ENCODE results near the gene FMN1.

FMN1 gene

DNA sequence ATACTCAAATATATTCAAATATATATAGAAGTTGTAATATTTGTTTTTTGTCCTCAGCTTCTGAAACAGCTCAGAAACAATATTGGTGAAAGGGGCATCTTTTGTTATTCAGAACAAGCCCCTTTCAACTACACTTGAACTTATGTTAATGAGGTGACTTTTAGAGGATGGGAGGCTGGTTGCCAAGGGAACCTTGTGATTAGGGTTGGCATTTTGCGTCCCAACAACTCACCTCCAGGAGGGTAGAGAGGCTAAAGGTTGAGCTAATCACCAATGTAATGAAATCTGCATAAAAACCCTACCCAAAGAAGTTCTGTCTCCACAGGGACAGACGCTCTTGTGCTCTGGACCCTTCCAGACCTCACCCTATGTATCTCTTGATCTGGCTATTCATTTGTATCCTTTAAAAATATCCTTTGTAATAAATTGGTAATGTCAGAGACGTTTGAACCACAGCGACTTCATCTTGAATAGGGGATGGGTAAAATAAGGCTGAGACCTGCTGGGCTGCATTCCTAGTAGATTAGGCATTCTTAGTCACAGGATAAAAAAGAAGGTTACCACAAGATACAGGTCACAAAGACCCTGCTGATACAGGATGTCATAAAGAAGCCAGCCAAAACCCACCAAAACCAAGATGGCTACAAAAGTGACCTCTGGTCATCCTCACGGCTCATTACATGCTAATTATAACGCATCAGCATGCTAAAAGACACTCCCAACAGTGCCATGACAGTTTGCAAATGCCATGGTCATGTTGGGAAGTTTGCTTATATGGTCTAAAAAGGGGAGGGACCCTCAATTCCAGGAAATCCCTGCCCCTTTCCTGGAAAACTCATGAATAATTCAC is 111.1 kb downstream of the FMN1 start:
- H3K27ac ChIP-seq = no peak overlapping the region
- ChIA-PET CTCF (interaction anchor here (1.3 kb wide), 1 partner anchor 49 kb away, joined by 3 read pairs; no protein-coding TSS in a partner anchor), POLR2A (ENCODE audit: low non-redundant PET) (no interaction called here)
- DNase-seq (ENCODE audit: low spot score) = no peak
- TF ChIP-seq, protein P1, sequence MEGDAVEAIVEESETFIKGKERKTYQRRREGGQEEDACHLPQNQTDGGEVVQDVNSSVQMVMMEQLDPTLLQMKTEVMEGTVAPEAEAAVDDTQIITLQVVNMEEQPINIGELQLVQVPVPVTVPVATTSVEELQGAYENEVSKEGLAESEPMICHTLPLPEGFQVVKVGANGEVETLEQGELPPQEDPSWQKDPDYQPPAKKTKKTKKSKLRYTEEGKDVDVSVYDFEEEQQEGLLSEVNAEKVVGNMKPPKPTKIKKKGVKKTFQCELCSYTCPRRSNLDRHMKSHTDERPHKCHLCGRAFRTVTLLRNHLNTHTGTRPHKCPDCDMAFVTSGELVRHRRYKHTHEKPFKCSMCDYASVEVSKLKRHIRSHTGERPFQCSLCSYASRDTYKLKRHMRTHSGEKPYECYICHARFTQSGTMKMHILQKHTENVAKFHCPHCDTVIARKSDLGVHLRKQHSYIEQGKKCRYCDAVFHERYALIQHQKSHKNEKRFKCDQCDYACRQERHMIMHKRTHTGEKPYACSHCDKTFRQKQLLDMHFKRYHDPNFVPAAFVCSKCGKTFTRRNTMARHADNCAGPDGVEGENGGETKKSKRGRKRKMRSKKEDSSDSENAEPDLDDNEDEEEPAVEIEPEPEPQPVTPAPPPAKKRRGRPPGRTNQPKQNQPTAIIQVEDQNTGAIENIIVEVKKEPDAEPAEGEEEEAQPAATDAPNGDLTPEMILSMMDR (conservative IDR thresholded peaks at IDR 0.05; ENCODE audit: low read depth) = no peak

DNA sequence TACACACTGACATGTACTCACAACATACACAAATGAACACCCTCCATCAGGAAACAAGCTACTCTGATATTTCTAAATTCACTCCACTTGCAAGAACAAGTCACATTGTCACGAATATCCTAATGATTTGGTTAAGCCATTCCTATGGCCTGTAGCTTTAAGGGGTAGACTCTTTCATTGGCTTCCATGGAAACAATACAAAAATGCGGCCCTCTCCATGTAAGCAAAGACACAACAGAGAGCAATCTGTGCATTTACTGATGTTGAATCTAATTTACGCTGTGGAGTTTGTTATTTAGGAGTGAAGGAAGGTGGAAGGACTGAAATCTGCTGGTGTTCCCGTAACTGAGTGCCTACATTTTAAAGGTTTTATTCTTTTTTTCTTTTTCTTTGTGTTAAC is 114.5 kb downstream of the FMN1 start:
- no peak overlapping the region for H3K27ac ChIP-seq
- POLR2A ChIA-PET (ENCODE audit: low non-redundant PET) = no interaction called here
- CTCF ChIA-PET = no interaction called here
- TF ChIP-seq, protein P1 (conservative IDR thresholded peaks at IDR 0.05; ENCODE audit: low read depth) = no peak
- no peak for DNase-seq (ENCODE audit: low spot score)

DNA sequence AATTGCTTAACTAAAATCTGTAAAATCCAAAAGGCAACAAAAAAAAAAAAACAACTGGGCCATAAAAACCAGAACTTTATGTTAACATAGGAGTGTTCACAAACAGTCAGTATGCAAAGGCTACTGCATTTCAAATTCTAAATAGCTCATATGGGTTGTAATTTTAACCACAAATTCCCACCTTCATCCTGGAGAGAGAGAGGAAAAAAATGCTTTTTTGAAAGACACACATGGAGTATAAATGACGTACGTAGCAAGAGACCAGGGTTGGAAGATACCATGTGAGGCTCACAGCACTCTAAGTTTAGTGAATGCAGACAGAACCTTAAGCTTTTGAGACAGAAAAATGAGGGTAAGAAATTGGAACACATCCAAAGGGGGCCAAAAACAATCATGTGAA is 115.9 kb downstream of the FMN1 start:
- ChIA-PET CTCF (interaction anchor here (0.5 to 0.6 kb wide), 2 partner anchors 123 to 464 kb away, joined by 3 to 4 read pairs; no protein-coding TSS in a partner anchor), POLR2A (ENCODE audit: low non-redundant PET) (no interaction called here)
- TF ChIP-seq, protein P1 (conservative IDR thresholded peaks at IDR 0.05; ENCODE audit: low read depth) = no peak
- H3K27ac ChIP-seq = no peak overlapping the region
- no peak for DNase-seq (ENCODE audit: low spot score)

DNA sequence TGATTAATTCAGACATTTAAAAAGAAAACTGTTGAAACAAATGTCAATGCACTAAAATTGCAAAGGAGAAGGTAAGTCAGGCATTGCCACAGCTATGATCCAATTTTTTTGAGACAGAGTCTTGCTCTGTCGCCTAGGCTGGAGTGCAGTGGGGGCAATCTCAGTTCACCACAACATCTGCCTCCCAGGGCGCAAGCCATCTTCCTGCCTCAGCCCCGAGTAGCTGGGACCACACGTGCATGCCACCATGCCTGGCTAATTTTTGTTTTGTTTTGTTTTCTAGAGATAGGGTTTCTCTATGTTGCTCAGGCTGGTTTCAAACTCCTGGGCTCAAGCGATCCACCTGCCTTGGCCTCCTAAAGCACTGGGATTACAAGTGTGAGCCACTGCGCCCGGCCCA is 117.6 kb downstream of the FMN1 start:
- no peak overlapping the region for H3K27ac ChIP-seq
- TF ChIP-seq, protein P1 (conservative IDR thresholded peaks at IDR 0.05; ENCODE audit: low read depth) = no peak
- ChIA-PET POLR2A (ENCODE audit: low non-redundant PET) (no interaction called here), CTCF (no interaction called here)
- no peak for DNase-seq (ENCODE audit: low spot score)

DNA sequence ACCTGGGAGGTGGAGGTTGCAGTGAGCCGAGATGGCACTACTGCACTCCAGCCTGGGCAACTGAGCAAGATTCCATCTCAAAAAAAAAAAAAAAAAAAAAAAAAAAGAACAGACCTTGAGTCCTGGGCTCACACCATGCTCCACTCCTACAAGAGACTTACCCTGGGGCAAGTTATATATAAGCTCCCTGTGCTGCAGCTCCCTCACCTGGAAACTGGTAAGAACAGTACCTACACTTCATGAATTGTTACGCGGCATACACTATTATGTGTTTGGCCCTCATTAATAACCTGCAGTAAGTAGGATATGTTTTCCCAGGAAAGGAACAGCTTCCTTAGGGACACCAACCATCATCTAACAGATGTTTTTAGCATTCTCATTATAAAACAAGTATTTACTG is 119.6 kb downstream of the FMN1 start:
- DNase-seq (ENCODE audit: low spot score) = no peak
- H3K27ac ChIP-seq = no peak overlapping the region
- TF ChIP-seq, protein P1 (conservative IDR thresholded peaks at IDR 0.05; ENCODE audit: low read depth) = no peak
- ChIA-PET POLR2A (ENCODE audit: low non-redundant PET) (no interaction called here), CTCF (interaction anchor here (0.6 to 2.0 kb wide), 5 partner anchors 12 to 669 kb away, joined by 3 to 8 read pairs (median 4); no protein-coding TSS in a partner anchor)

DNA sequence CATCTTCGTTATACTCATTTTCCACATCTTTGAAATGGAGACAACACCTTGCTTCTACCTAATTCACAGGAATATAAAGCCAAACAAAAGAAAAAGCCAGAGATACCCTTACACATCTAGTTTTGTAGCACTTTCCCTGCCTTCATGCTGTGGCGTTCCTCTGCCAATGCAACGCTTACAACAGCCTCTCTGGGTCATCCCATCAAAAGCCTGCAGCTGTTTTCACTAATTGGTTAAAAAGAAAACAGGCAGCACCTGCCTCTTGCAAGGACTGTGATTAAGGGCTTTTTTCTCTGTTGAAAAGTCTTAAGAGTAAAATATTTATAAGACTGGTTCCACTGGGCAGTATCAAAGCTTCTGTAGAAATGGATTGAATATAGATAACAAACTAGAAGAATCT is 120.3 kb downstream of the FMN1 start:
- H3K27ac ChIP-seq = no peak overlapping the region
- CTCF ChIA-PET = interaction anchor here (0.6 to 2.0 kb wide), 3 partner anchors 13 to 670 kb away, joined by 4 to 8 read pairs (median 5); no protein-coding TSS in a partner anchor
- POLR2A ChIA-PET (ENCODE audit: low non-redundant PET) = no interaction called here
- TF ChIP-seq, protein P1 (conservative IDR thresholded peaks at IDR 0.05; ENCODE audit: low read depth) = no peak
- DNase-seq (ENCODE audit: low spot score) = no peak
